Heart left ventricle (tissue), 13 donors: Measurements from ENCODE around the gene KIF17.

ENCODE experiments used
- CTCF ChIP-seq, 12 donors: fragments of 200-600 bp; sonication (generic) in 4 of 12; IDR thresholded peaks; one replicate each; pipeline versions ENCODE4 v1.5.0 to v1.8.0; 2018 to 2022; ENCODE audit warnings: antibody characterized with exemption in 12 of 12, mild to moderate bottlenecking in 5 of 12
- POLR2A ChIP-seq, 2 donors: fragments of 450-650 bp; IDR thresholded peaks; one replicate each; pipeline ENCODE4 v1.6.1; 2017; ENCODE audit warnings: antibody characterized with exemption in 2 of 2, mild to moderate bottlenecking in 2 of 2, moderate library complexity in 2 of 2
- donor health status: ischemic (EF 13 %, LVEDD 7.1; RV severe dilation, severe dysfunction).
- donor health status: DM: no; HTN: yes; CAD: no.
- donor health status: DM: no; HTN: no; CAD: no.
- donor health status: ischemic (EF 25% LVEDD 6.9; RV normal size, moderate dysfunction).
- donor health status: ischemic (EF 25% LVEDD 5.7; RV mildly dilated, moderate dysfunction).
- donor health status: ischemic (EF 35%, LVEDD 5.7; RV mildly dilated, moderate dysfunction).
- donor health status: nonischemic (EF 11% LVEDD 7.7; RV severe dilation, severe dysfunction).
- donor health status: DM: yes; HTN: yes; CAD: no.
- donor health status: PGD.
- donor health status: ischemic (EF 29% LVEDD 5.4; RV normal size, mild dysfunction).
- donor health status: nonischemic (EF 23%, LVEDD 6.1; RV moderate dilation, normal function).

GRCh38 chr1:20708891-20709290, 8.9 kb downstream of the KIF17 start:
- no peak for TF ChIP-seq CTCF (IDR thresholded peaks at IDR 0.05)
- no peak for TF ChIP-seq POLR2A (IDR thresholded peaks at IDR 0.05)
